Superior temporal gyrus (tissue), 1 donor: Measurements from ENCODE around the gene THAP6.

ENCODE experiments used
- DNase-seq: peaks from one replicate; pipeline ENCODE4 v3.0.0-alpha.2; 2016; ENCODE audit errors: extremely low spot score

Gene THAP6

DNA sequence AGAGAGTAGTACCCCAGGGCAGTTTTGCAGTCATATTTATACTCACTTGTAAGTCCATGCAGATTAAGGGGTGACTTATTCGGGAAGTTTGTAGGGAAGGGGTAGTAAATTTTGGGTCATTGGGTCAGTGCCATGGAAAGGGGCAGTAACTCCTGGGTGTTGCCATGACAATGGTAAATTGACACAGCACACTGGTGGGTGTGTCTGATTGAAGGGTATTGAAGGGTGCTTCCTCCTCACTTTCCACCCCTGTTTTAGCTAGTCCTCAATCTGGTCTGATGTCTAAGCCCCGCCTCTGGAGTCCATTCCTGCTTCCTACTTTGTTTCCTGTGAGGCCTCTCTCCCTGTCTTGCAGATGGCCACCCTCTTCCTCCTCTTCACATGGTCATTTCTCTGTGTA is 53.5 kb downstream of the THAP6 start:
- DNase-seq: no peak
